ENCODE results near the gene EPN3.
A peak's percentile ranks its signal among the peaks of the same experiment; 100 is the strongest.

The EPN3 gene

DNA sequence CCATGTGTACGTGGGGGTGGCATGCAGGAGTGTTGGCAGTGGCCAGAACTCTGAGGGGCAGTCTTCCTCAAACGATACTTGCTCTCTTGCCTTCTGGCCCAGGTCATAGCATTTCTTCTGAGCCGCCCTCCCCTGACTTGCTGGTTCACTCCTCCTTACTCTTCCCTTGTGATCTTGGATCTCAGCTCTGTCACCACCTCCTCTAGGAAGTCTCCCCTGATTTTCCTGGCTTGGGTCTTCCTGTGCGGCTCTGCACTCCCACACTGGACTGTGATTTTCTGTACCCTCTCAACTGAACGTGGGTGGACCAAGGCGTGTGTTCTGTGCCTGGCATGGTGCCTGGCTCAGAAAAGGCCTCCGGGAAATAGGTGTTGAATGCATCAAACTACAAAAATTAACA is 2.9 kb downstream of the EPN3 start:
- no peak for DNase-seq (ENCODE audit: low spot score)

DNA sequence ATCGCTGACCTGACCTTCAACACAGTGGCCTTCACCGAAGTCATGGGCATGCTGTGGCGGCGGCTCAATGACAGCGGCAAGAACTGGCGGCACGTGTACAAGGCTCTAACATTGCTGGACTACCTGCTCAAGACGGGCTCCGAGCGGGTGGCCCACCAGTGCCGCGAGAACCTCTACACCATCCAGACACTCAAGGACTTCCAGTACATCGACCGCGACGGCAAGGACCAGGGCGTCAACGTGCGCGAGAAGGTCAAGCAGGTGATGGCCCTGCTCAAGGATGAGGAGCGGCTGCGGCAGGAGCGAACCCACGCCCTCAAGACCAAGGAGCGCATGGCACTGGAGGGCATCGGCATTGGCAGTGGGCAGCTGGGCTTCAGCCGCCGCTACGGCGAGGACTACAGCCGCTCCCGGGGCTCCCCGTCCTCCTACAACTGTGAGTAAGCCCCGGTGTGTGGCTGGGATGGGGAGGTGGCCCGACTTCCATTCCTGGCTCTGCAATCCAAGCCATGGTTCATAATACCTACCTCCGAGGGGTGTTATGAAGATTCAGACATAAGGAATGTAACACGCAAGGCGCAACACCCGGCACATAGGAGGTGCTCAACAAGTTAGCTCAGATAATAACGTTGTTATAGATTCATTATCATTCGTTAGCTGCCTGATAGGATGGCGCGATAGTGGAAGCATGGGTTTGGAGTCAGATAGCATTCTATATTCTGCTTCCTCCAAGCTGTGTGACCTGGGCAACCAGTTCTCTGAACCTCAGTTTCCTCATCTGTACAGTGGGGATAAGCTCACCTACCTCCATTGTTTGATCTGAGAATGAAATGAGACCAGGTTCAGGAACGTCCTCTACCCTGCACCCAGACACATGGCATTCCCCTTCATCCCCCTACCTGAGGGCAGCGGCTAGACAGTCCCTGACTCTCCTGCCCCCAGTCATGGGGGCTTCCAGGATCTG is 4.4 kb downstream of the EPN3 start:
- DNase-seq (ENCODE audit: low spot score): no peak

DNA sequence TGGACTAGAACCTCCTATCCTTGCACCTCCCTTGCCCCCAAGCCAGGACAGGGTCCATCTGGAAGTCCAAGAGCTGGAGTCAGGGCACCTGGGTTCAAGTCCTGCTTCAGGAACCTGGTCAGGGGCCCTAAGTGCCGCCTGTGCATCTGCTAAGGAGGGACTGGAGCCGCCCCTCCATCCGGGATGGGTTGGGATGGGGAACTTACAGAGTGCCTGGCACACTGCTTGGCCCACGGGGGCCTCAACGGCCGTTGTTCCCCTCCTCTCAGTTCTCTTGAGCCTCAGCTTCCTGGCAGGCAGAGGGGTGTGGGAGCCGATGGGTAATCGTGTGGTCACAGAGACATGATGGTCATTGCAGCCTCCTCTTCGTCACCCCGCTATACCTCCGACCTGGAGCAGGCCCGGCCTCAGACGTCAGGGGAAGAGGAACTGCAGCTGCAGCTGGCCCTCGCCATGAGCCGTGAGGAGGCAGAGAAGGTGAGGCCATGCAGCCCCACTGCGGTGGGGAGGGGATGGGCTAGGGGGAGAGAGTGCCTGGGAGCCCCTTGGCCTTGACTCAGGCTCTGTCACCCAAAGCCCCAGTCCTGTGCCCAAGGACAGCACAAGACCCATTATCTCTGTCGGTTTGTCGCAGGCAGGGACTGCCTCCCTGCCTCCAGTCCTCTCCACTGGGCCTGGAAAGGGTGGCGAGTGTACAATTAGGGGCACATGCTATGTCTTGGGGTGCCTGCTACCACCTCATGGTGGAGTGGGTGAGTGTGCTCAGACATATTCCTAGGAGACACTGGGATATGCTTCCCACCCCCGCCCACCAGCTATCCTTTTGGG is 5.4 kb downstream of the EPN3 start:
- DNase-seq (ENCODE audit: low spot score): no peak

DNA sequence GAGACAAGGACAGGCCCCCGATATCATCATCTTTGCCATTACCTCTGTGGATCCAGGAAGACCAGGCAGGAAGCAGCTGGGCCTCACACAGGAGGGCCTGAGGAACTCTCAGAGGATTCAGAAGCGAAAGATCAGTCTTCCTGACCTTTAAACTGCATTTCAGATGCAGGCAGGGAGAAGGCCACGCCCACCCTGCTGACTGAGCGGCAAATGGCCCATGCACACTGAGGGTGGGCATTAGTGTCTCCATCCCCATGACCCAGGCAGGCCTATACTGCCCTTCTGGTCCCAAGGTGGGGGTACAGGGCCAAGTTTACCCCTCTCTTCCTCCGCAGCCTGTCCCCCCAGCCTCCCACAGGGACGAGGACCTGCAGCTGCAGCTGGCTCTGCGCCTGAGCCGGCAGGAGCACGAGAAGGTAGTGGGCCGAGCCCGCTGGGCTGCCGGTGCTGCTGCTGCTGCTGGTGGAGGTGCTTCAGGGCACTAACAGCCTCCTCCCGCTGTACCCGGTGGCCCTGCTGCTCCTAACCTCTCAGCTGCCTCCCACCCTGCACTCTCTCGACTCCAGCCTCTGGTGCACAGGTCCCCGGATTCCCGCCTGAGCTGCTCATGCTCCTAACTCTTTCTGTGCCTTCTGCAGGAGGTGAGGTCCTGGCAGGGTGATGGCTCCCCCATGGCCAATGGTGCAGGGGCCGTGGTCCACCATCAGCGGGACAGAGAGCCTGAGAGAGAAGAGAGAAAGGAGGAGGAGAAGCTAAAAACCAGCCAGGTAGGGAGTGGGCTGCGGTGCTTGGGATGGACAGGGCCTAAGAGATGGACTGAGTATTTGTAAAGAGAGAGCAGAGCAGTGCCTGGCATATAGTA is 6.2 kb downstream of the EPN3 start:
- DNase-seq (ENCODE audit: low spot score): no peak

DNA sequence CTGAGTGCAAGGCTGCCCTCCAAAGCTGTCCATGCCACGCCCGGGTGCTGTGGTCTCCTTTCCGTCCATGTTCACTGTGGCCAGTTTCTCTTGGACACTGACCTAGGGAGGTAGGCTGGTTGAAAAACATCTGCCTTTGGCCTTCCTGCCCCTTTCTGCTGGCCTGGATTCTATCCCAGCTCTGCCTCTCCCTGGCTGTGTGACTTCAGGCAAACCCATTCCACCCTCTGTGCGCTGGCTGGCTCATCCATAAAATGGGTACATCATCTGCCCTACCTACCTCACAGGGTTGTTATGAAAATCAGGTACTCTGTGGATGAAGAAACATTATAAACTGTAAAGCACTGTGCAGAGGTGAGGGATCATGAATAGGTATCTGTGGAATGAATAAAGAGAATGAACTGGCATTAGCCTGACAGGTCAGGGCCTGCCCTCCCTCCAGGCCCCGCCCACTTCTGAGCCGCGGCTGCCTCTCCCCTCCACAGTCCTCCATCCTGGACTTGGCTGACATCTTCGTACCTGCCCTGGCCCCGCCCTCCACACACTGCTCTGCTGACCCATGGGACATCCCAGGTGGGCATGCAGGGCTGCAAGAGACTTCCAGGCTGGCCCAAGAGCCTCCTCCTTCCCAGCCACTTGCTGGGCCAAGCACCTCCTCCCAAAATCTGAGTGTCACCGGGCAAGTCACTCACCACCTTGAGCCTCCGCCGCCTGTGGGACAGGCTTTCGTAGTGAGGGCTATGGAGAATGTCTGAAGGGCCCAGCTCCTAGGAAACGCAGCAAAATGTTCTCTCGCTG is 7.4 kb downstream of the EPN3 start:
- no peak for DNase-seq (ENCODE audit: low spot score)

DNA sequence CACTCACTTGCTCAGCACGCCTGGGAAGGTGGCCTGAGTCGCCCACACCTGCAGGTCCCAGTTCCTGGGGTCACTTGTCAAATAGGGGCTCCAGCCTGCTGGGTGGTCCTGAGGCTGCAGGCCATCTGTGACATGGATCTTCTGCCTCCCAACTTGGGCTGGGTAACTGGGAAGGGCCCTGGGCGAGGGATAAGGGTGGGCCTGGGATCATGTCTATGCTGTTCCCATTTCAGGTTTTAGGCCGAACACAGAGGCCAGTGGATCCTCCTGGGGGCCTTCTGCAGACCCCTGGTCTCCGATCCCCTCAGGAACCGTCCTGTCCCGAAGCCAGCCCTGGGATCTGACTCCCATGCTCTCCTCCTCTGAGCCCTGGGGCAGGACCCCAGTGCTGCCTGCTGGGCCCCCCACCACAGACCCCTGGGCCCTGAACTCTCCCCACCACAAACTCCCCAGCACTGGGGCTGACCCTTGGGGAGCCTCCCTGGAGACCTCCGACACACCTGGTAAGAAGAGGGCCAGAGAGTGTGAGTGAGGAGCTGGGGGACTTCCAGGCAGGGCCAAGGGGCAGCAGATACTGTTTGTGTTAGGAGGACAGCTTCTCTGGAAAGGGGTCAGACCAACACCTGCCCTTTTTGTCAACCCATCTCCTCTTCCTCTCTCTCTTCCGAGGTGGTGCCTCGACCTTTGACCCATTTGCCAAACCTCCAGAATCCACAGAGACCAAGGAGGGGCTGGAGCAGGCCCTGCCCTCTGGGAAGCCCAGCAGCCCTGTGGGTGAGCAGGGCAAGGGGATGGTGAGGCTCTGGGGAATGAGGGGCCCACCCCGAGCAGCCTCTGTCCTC is 8.2 kb downstream of the EPN3 start:
- DNase-seq (ENCODE audit: low spot score): no peak

DNA sequence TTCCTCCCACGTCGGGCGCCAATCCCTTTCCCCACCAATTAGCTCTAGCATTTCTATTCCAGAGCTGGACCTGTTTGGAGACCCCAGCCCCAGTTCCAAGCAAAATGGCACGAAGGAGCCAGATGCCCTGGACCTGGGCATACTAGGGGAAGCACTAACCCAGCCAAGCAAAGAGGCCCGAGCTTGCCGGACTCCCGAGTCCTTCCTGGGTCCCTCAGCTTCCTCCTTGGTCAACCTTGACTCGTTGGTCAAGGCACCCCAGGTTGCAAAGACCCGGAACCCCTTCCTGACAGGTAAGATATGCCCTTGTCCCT is 8.8 kb downstream of the EPN3 start:
- no peak for DNase-seq (ENCODE audit: low spot score)

DNA sequence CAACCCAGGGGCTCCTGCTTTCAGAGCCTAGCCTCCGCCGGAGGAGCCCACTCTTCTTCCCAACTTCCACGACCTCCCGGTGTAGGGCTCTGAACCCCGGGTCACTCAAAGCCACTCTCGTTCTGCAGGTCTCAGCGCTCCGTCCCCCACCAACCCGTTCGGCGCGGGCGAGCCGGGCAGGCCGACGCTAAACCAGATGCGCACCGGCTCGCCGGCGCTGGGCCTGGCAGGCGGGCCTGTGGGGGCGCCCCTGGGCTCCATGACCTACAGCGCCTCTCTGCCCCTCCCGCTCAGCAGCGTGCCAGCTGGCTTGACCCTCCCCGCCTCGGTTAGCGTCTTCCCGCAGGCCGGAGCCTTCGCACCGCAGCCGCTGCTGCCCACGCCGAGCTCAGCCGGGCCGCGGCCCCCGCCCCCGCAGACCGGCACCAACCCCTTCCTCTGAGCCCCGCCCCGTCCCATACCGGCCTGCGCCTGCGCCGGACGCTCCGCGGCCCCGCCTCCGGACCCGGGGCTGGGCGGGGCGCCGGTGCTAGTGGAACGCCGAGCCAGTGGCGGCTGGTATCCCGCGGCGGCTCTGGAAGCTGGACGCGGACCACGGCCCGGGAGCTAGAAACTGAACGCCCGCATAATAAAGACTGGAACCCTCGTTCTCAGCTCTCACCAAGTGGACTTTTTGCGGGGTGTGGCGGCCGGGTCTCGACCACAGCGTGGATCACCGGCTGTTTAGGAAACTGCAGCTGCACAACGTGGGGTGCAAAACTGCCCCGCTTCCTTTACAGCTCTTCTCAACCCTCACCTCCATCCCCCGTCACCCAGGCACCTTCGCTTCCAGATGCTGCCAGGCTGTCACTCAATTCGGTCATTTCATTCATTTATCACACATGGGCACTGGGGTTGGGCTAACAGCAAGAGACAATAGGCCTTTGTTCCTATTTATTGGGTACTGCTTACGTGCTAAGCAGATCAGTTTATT is 9.5 kb downstream of the EPN3 start:
- peak; percentile 78 for DNase-seq (ENCODE audit: low spot score)

DNA sequence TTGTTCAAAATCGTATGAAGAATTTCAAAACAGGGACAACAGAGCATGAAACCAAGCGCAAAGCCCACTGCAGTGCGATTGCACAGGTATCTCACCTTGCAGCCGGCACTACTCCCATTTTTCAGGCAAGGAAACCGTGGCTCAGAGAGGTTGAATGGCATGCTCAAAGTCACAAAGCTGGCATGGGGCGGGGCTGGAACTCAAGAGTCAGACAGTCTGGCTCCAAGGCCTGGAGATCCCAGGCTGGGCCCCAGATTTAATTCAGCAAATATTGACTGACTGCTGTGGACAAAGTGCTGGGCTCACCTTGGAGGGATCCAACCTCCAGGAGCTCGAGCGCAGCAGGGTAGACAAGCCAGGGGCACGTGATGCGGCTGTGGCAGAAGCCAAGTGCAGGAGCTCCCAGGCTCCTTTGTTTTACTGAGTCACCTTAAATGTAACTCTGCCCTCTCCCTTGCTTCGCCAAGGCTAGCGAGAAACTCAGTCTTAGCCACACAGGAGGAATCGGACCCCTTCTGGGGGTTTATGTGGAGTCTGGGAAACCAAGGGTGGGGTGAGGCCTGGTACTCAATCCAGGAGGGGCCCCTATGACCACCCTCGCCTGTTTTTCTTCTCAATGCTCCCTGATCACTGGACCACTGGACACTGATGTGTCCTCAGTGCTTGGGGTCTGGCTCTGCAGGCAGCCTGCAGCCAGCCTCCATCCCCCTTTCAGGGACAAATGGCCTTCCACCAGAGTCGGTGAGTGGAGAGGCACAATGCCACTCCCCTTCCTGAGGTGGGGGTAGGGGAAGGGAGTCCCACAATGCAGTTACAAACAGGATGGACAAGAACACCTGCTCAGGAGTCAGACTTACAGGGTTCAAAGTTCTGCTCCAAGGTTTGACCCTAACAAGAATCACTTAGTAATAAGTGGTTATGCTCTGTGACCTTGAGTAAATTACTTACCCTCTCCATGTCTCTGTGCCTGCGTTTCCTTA is 10.6 kb downstream of the EPN3 start:
- DNase-seq (ENCODE audit: low spot score): no peak

DNA sequence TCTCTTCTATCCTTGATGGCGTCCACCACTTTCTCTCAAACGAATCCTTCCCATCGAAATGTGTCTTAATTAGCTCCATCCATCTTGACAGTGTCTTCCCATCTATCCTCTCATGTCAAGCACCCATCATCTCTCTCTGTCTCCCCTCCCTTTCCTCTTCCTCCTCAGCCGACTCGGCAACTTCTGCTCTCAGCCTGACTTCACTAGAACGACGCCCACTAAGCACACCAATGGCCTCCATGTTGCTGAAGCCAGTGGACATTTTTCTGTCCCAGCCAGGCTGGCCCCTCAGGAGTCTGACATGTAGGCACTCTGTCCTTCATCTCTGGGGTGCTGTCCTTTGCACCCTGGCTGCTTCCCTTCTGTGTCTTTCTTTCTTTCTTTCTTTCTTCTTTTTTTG is 12.0 kb downstream of the EPN3 start:
- DNase-seq (ENCODE audit: low spot score): no peak

DNA sequence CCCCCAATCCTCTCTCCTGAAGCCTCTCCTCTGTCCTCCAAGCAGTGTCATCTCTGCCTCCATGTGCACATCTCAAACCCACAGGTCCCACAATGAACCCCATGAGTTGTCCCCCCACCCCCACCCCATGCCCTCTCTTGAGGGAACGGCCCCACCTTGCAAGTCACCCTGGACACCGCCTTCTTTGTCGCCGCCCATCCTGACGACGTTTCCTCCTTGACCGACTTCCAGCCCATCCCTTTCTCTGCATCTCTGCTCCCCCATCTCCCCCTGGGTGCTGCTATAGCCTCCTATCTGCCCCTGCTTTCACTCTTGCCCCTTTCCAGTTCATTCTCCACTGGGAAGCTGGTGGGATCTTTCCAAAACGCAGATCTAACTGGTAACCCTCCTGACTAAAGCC is 12.8 kb downstream of the EPN3 start:
- no peak for DNase-seq (ENCODE audit: low spot score)

DNA sequence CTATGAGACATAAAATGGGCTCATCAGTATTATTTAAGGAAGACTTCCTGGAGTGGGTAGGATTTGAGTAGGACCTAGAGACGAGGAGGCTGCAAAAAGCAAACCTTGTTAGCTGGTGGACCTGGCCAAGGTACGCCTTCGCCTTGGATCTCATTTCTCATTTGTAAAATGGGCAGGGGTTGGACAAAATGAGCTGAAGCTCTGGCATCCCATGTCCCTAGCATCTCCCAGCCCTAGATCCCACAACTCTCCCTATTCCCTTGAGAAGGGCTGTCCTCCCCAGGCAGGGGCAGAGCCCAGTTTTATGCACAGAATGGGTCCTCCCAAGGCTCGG is 14.1 kb downstream of the EPN3 start:
- no peak for DNase-seq (ENCODE audit: low spot score)

DNA sequence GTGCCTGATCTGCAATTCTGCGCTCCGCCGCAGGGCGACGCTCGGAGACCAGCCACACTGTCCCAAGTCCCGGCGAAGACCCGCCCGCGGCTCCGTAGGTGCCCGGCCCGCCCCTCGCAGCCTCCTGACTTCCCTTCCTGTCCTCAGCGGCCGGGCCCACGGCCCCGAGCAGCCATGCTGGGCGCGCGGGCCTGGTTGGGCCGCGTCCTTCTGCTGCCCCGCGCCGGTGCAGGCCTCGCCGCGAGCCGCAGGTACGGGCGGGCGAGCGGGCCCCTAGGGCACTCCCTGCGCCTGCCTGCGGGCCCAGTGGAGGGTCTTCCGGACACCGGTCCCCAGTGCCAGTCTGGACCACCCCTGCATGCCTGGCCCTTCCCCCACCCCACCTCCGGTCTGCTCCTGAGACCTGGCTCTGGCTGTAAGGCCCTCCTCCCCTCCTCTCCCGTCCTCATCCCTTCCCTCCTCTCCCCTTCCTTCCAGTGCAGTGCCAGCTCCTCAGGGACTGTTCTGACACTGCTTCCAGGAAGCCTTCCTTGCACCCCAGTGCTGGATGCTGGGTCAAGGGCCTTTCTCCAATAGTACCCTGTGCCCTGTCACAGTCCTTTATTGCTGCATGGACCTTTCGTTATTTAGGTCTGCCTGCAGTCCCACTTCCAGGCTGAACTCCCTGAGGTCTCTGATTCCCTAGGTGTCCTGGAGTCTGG is 14.7 kb downstream of the EPN3 start, which contains the start of gene SPATA20:
Gene SPATA20 (plus strand): TSS at position 140 of the 701 bp plus-strand sequence. CDS start 35 bp downstream, at position 175.
- peak; percentile 89 for DNase-seq (ENCODE audit: low spot score)

DNA sequence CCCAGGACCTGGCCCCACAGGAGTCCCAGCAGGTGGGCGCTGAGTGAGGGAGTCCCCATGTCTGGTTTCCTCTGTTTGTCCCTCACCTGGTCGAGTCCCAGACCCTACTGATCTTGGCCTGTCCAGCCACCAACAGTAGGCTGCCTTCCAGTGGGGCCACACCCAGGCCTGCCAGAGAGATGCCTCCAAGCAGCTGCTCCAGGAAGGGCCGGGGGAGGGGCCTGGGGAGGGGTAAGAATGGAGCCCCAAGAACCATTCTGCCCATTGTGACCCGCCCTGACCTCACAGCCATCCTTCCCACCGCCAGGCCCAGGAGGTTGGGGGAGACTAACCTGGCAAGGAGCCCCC is 15.2 kb downstream of the EPN3 start:
- no peak for DNase-seq (ENCODE audit: low spot score)

DNA sequence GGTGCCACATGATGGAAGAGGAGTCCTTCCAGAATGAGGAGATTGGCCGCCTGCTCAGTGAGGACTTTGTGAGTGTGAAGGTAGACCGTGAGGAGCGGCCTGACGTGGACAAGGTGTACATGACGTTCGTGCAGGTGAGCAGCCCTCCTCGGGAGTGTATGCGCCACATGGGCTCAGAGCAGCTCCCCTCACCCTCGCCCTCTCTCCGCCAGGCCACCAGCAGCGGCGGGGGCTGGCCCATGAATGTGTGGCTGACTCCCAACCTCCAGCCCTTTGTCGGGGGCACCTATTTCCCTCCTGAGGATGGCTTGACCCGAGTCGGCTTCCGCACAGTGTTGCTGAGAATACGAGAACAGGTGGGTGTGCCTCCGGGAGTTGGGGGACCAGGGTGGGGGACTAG is 16.3 kb downstream of the EPN3 start:
- DNase-seq (ENCODE audit: low spot score): no peak

DNA sequence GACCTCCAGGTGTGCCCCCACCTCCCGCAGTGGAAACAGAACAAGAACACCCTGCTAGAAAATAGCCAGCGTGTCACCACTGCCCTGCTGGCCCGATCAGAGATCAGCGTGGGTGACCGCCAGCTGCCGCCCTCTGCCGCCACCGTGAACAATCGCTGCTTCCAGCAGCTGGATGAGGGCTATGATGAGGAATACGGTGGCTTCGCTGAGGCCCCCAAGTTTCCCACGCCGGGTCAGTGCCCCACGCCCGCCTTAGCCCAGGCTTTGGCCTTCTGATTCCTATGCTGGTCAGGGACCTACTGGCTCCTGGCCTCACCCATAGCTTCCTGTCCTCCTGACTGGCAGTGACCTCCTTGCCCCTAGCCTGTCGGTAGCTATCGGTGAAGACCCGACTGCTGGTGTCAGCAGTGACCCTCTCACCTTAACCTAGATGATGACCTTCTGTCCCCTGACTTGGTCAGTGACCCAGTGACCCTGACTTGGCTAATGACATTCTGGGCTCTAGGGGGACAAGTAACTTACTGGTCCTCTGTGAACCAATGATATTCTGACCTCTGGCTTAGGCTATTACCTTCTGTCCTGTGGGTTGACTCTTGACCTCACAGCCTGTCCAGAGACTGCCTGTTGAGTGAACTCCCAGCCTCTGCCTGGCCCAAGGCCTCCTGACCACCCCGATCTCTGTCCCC is 16.9 kb downstream of the EPN3 start:
- no peak for DNase-seq (ENCODE audit: low spot score)

DNA sequence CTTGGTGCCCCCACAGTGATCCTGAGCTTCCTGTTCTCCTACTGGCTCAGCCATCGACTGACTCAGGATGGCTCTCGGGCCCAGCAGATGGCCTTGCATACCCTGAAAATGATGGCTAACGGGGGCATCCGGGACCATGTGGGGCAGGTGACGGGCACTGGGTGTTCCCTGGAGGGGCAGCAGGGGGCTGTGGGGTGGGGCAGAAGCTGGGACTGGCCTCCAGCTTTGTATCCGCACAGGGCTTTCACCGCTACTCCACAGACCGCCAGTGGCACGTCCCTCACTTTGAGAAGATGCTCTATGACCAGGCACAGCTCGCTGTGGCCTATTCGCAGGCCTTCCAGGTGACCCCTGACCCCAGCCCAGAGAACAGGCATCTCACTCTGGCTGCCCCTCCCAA is 17.4 kb downstream of the EPN3 start:
- no peak for DNase-seq (ENCODE audit: low spot score)
